Measurements from ENCODE around the gene GAS2L1. TPM values are rescaled to one million over a fixed set of nuclear protein-coding genes. Genes with fewer than 3 reads are reported as not detected.

The GAS2L1 gene
- total RNA-seq, 2 donors from 2014 or later, result 22.2 to 24.9 TPM

- H3K36me3 ChIP-seq (ENCODE audit: control insufficient read depth, insufficient read depth, low read length), result no peaks in the 10 kb centered on the region
- peak; percentile 59 for DNase-seq
- no peak overlapping the region for H3K9ac ChIP-seq (ENCODE audit: extremely low read depth, low read length, poor library complexity, severe bottlenecking)
- peaks cover 8% of the 10 kb centered on the region for H3K4me1 ChIP-seq (ENCODE audit: control insufficient read depth, insufficient read depth, low read length)
- peak overlapping the region; percentile 44 for H3K27ac ChIP-seq (ENCODE audit: low read depth, low read length)
- Mint-ChIP-seq H3K4me1 (peaks cover 22% of the 10 kb centered on the region), H3K36me3 (ENCODE audit: low read depth) (peaks cover 11% of the 10 kb centered on the region), H3K4me3 (no peak overlapping the region), H3K27me3 (ENCODE audit: insufficient read depth) (peaks cover 24% of the 10 kb centered on the region), H3K27ac (no peak overlapping the region), H3K9me3 (peaks cover 10% of the 10 kb centered on the region)
- no peaks in the 10 kb centered on the region for H3K9me3 ChIP-seq (ENCODE audit: control insufficient read depth, low read length)
- peaks cover 27% of the 10 kb centered on the region for H3K27me3 ChIP-seq (ENCODE audit: control insufficient read depth, insufficient read depth, low read length, poor library complexity, severe bottlenecking)
- WGBS, 2 experiments (ENCODE audit: insufficient coverage in 1 of 2, insufficient read length in 1 of 2), result 88 to 97% methylated on average over 14 to 25 of the region's 28 CpGs
- no peak for TF ChIP-seq CTCF (conservative IDR thresholded peaks at IDR 0.05)
- no peak overlapping the region for H3K4me3 ChIP-seq (ENCODE audit: low read length)
These were observed 3.8 kb downstream of the GAS2L1 start for GRCh38 chr22:29310065-29310862.

GRCh38 chr22:29310863-29311339 lies 4.5 kb downstream of the GAS2L1 start:
- peaks cover 8% of the 10 kb centered on the region for H3K4me1 ChIP-seq (ENCODE audit: control insufficient read depth, insufficient read depth, low read length)
- no peak overlapping the region for H3K4me3 Mint-ChIP-seq

More at GRCh38 chr22:29310863-29311339, 4.5 kb downstream of the GAS2L1 start:
- 50 to 76% methylated on average over 6 to 16 of the region's 18 CpGs for WGBS, 2 experiments (ENCODE audit: insufficient coverage in 1 of 2, insufficient read length in 1 of 2)
- Histone ChIP-seq H3K27me3 (ENCODE audit: control insufficient read depth, insufficient read depth, low read length, poor library complexity, severe bottlenecking) (peaks cover 31% of the 10 kb centered on the region), H3K9ac (ENCODE audit: extremely low read depth, low read length, poor library complexity, severe bottlenecking) (no peak overlapping the region), H3K27ac (ENCODE audit: low read depth, low read length) (peak overlapping the region; percentile 44), H3K4me3 (ENCODE audit: low read length) (no peak overlapping the region), H3K36me3 (ENCODE audit: control insufficient read depth, insufficient read depth, low read length) (no peaks in the 10 kb centered on the region), H3K9me3 (ENCODE audit: control insufficient read depth, low read length) (no peaks in the 10 kb centered on the region)
- Mint-ChIP-seq H3K36me3 (ENCODE audit: low read depth) (peaks cover 11% of the 10 kb centered on the region), H3K9me3 (peaks cover 10% of the 10 kb centered on the region), H3K27ac (peak overlapping the region; percentile 55), H3K4me1 (peaks cover 20% of the 10 kb centered on the region), H3K27me3 (ENCODE audit: insufficient read depth) (peaks cover 27% of the 10 kb centered on the region)
- TF ChIP-seq CTCF (conservative IDR thresholded peaks at IDR 0.05), result no peak
- peak; percentile 88 for DNase-seq
